GM23338 (cell line): ENCODE data around the gene NEK7. TPM values are rescaled to one million over a fixed set of nuclear protein-coding genes. Genes with fewer than 3 reads are reported as not detected.
A peak's percentile ranks its signal among the peaks of the same experiment; 100 is the strongest.

Source experiments
- ATAC-seq: fragments of 200-7000 bp; cut with Tn5 transposase; 3 replicates; pipeline ENCODE4 v1.9.1; 2020
- DNase-seq: peaks from one replicate; pipeline ENCODE4 v3.0.0-alpha.2; 2015; ENCODE audit warnings: low spot score
- H2AFZ ChIP-seq: fragments of 200-600 bp; sonication (generic); 2 replicates; pipeline ENCODE4 v1.8.0; 2016; ENCODE audit warnings: antibody characterized with exemption, mild to moderate bottlenecking, moderate library complexity
- H3F3A ChIP-seq: fragments of 200-600 bp; sonication (generic); replicated peaks from 2 replicates; pipeline ENCODE4 v1.8.0; 2017; ENCODE audit warnings: antibody characterized with exemption, mixed run types, low read depth
- H3K27ac ChIP-seq: fragments of 200-600 bp; sonication (generic); 2 replicates; pipeline ENCODE4 v1.6.1; 2016; ENCODE audit warnings: low read depth
- H3K27me3 ChIP-seq: fragments of 200-600 bp; sonication (generic); 2 replicates; pipeline ENCODE4 v1.8.0; 2016; ENCODE audit warnings: mild to moderate bottlenecking, mixed run types, moderate library complexity; ENCODE audit not compliant: insufficient read depth
- H3K36me3 ChIP-seq: fragments of 200-600 bp; sonication (generic); 2 replicates; pipeline ENCODE4 v1.8.0; 2016; ENCODE audit warnings: mild to moderate bottlenecking; ENCODE audit not compliant: insufficient read depth
- H3K4me1 ChIP-seq: fragments of 200-600 bp; sonication (generic); 2 replicates; pipeline ENCODE4 v1.8.0; 2016; ENCODE audit warnings: mild to moderate bottlenecking, moderate library complexity; ENCODE audit not compliant: insufficient read depth
- H3K4me2 ChIP-seq: fragments of 200-600 bp; sonication (generic); 2 replicates; pipeline ENCODE4 v1.7.1; 2017; ENCODE audit warnings: mixed run types
- H3K4me3 ChIP-seq: fragments of 200-600 bp; sonication (generic); 2 replicates; pipeline ENCODE4 v1.6.1; 2016; ENCODE audit warnings: mixed run types
- H3K79me2 ChIP-seq: fragments of 200-600 bp; sonication (generic); replicated peaks from 2 replicates; pipeline ENCODE4 v1.8.0; 2017; ENCODE audit warnings: mild to moderate bottlenecking; ENCODE audit not compliant: insufficient read depth
- H3K9me2 ChIP-seq: fragments of 200-600 bp; sonication (generic); 2 replicates; pipeline ENCODE4 v1.8.0; 2017; ENCODE audit not compliant: insufficient read depth
- H4K20me1 ChIP-seq: fragments of 200-600 bp; sonication (generic); replicated peaks from 2 replicates; pipeline ENCODE4 v1.8.0; 2017; ENCODE audit warnings: mild to moderate bottlenecking; ENCODE audit not compliant: insufficient read depth
- H3K27ac Mint-ChIP-seq: 2 replicates; pipeline ENCODE4 v1.8.0; 2020; ENCODE audit warnings: inconsistent platforms, mild to moderate bottlenecking, moderate library complexity, mixed read lengths
- H3K27me3 Mint-ChIP-seq: 3 replicates; pipeline ENCODE4 v1.8.0; 2022; ENCODE audit warnings: low read depth, mild to moderate bottlenecking, moderate library complexity, mixed read lengths, inconsistent platforms; ENCODE audit not compliant: insufficient read depth, poor library complexity
- H3K36me3 Mint-ChIP-seq: 3 replicates; pipeline ENCODE4 v1.8.0; 2021; ENCODE audit warnings: low read depth, mild to moderate bottlenecking, inconsistent platforms, moderate library complexity, mixed read lengths
- H3K4me1 Mint-ChIP-seq: 3 replicates; pipeline ENCODE4 v1.8.0; 2020; ENCODE audit warnings: mild to moderate bottlenecking, inconsistent platforms, mixed read lengths
- H3K4me3 Mint-ChIP-seq: 3 replicates; pipeline ENCODE4 v1.8.0; 2021; ENCODE audit warnings: moderate library complexity, mild to moderate bottlenecking, inconsistent platforms, mixed read lengths
- H3K9me3 Mint-ChIP-seq: 3 replicates; pipeline ENCODE4 v1.8.0; 2020; ENCODE audit warnings: moderate library complexity, mild to moderate bottlenecking, inconsistent platforms, mixed read lengths
- CREB1 ChIP-seq: fragments of 250-450 bp; sonication (Bioruptor Pico); IDR thresholded peaks from 2 replicates; pipeline ENCODE4 v1.5.0; 2020; ENCODE audit warnings: low read depth, mild to moderate bottlenecking, moderate library complexity
- EZH2 ChIP-seq: fragments of 200-600 bp; sonication (generic); IDR thresholded peaks from one replicate; pipeline ENCODE4 v1.8.0; 2017; ENCODE audit warnings: antibody characterized with exemption, mild to moderate bottlenecking, low read depth; ENCODE audit not compliant: unreplicated experiment
- EZH2phosphoT487 ChIP-seq: fragments of 200-600 bp; sonication (generic); IDR thresholded peaks from one replicate; pipeline ENCODE4 v1.8.1; 2018; ENCODE audit warnings: antibody characterized with exemption; ENCODE audit not compliant: unreplicated experiment
- JUNB ChIP-seq: IDR thresholded peaks from one replicate; pipeline ENCODE4 v1.6.1; 2016; ENCODE audit warnings: antibody characterized with exemption; ENCODE audit not compliant: unreplicated experiment
- NANOG ChIP-seq: IDR thresholded peaks from 2 replicates; pipeline ENCODE4 v1.6.1; 2016; ENCODE audit warnings: antibody characterized with exemption, borderline replicate concordance
- POLR2AphosphoS5 ChIP-seq: IDR thresholded peaks from 2 replicates; pipeline ENCODE4 v1.6.1; 2016; ENCODE audit warnings: antibody characterized with exemption, low read depth
- STAT1 ChIP-seq: IDR thresholded peaks from one replicate; pipeline ENCODE4 v1.6.1; 2016; ENCODE audit warnings: antibody characterized with exemption; ENCODE audit not compliant: unreplicated experiment
- ZNF114 ChIP-seq: fragments of 250-450 bp; sonication (Bioruptor Pico); IDR thresholded peaks from 2 replicates; pipeline ENCODE4 v1.5.0; 2020; ENCODE audit warnings: mild to moderate bottlenecking, moderate library complexity
- ZNF331 ChIP-seq: fragments of 250-450 bp; sonication (Bioruptor Pico); IDR thresholded peaks from 2 replicates; pipeline ENCODE4 v1.5.0; 2020; ENCODE audit warnings: low read depth, mild to moderate bottlenecking, moderate library complexity
- polyA plus RNA-seq: library from polyadenylated mRNA; unstranded; fragments of >200 nt; fragmentation: Nextera tagmentation; extraction: Ambion mirVana; gene quantifications from 2 replicates; pipeline ENCODE4 v1.2.1, GENCODE V29; 2016
- total RNA-seq: library from RNA; depleted of rRNA; stranded (reverse); fragments of >200 nt; shearing (Covaris generic); gene quantifications from 2 replicates; pipeline ENCODE4 v1.2.3, GENCODE V29; 2014
- TF ChIP-seq, protein P1 (sequence below): IDR thresholded peaks from 2 replicates; pipeline ENCODE4 v1.6.1; 2016; ENCODE audit warnings: antibody characterized with exemption
- TF ChIP-seq, protein P2 (sequence below): fragments of 250-450 bp; sonication (Bioruptor Pico); IDR thresholded peaks from 2 replicates; pipeline ENCODE4 v1.5.0; 2020; ENCODE audit warnings: mild to moderate bottlenecking, moderate library complexity
- TF ChIP-seq, protein P3 (sequence below), 2 experiments: fragments of 200-600 bp in 1 of 2; sonication (generic) in 1 of 2; conservative IDR thresholded peaks; 2 replicates each; pipeline versions ENCODE4 v1.5.1 to v1.6.1; 2016 to 2017; ENCODE audit warnings: antibody characterized with exemption in 2 of 2, low read depth in 2 of 2, mild to moderate bottlenecking in 2 of 2, moderate library complexity in 1 of 2
- TF ChIP-seq, protein P4 (sequence below): IDR thresholded peaks from one replicate; pipeline ENCODE4 v1.6.1; 2018; ENCODE audit warnings: antibody characterized with exemption; ENCODE audit not compliant: unreplicated experiment

The NEK7 gene
- total and polyA plus RNA-seq, 2 experiments from 2014 or later: 4.8 to 15.3 TPM

DNA sequence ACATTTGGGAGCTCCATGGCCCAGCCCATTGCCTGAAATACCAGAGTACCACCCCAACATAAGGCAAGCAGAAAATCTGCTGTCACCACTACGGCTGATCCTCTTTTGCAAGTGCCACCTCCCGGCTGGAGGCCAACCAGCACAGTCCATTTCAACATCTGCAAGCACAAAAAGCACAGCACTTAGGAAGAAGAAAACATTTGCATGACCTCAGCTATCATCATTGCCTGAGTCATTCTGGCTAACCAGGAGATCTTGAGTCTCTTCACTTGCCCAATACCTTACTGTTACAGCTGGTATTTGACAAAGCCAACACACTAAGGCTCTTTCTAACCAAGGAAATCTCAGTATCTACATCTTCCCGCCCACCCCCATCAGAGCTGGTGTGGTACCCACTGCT is 55.9 kb downstream of the NEK7 start:
- no peak overlapping the region for H3K4me3 Mint-ChIP-seq
- no peak overlapping the region for H3K27ac ChIP-seq

More for the DNA sequence above, 55.9 kb downstream of the NEK7 start:
- peak overlapping the region; percentile 75; the same call in 1 of the 2 replicates for H3K27ac Mint-ChIP-seq
- Histone ChIP-seq H3K36me3 (no peaks in the 10 kb centered on the region), H3K4me3 (no peak overlapping the region), H3K4me1 (no peaks in the 10 kb centered on the region), H3K27me3 (no peaks in the 10 kb centered on the region), H3K79me2 (peaks cover 19% of the 10 kb centered on the region; the same call in 1 of the 2 replicates), H2AFZ (no peak overlapping the region), H4K20me1 (no peaks in the 10 kb centered on the region), H3F3A (no peaks in the 10 kb centered on the region), H3K9me2 (no peaks in the 10 kb centered on the region), H3K4me2 (no peak overlapping the region)
- DNase-seq (no peak), ATAC-seq (no peak)
- H3K27me3 Mint-ChIP-seq: peaks cover 2% of the 10 kb centered on the region
- H3K9me3 Mint-ChIP-seq: peaks cover 26% of the 10 kb centered on the region
- peaks cover 28% of the 10 kb centered on the region for H3K36me3 Mint-ChIP-seq
- no peak for TF ChIP-seq JUNB
- TF ChIP-seq, protein P1, sequence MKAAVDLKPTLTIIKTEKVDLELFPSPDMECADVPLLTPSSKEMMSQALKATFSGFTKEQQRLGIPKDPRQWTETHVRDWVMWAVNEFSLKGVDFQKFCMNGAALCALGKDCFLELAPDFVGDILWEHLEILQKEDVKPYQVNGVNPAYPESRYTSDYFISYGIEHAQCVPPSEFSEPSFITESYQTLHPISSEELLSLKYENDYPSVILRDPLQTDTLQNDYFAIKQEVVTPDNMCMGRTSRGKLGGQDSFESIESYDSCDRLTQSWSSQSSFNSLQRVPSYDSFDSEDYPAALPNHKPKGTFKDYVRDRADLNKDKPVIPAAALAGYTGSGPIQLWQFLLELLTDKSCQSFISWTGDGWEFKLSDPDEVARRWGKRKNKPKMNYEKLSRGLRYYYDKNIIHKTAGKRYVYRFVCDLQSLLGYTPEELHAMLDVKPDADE: no peak
- no peak for TF ChIP-seq CREB1
- TF ChIP-seq ZNF331 (CRISPR knock-in tag): no peak
- TF ChIP-seq POLR2AphosphoS5: no peak
- no peak for TF ChIP-seq ZNF114 (CRISPR knock-in tag)
- TF ChIP-seq EZH2: no peak
- TF ChIP-seq, protein P2, sequence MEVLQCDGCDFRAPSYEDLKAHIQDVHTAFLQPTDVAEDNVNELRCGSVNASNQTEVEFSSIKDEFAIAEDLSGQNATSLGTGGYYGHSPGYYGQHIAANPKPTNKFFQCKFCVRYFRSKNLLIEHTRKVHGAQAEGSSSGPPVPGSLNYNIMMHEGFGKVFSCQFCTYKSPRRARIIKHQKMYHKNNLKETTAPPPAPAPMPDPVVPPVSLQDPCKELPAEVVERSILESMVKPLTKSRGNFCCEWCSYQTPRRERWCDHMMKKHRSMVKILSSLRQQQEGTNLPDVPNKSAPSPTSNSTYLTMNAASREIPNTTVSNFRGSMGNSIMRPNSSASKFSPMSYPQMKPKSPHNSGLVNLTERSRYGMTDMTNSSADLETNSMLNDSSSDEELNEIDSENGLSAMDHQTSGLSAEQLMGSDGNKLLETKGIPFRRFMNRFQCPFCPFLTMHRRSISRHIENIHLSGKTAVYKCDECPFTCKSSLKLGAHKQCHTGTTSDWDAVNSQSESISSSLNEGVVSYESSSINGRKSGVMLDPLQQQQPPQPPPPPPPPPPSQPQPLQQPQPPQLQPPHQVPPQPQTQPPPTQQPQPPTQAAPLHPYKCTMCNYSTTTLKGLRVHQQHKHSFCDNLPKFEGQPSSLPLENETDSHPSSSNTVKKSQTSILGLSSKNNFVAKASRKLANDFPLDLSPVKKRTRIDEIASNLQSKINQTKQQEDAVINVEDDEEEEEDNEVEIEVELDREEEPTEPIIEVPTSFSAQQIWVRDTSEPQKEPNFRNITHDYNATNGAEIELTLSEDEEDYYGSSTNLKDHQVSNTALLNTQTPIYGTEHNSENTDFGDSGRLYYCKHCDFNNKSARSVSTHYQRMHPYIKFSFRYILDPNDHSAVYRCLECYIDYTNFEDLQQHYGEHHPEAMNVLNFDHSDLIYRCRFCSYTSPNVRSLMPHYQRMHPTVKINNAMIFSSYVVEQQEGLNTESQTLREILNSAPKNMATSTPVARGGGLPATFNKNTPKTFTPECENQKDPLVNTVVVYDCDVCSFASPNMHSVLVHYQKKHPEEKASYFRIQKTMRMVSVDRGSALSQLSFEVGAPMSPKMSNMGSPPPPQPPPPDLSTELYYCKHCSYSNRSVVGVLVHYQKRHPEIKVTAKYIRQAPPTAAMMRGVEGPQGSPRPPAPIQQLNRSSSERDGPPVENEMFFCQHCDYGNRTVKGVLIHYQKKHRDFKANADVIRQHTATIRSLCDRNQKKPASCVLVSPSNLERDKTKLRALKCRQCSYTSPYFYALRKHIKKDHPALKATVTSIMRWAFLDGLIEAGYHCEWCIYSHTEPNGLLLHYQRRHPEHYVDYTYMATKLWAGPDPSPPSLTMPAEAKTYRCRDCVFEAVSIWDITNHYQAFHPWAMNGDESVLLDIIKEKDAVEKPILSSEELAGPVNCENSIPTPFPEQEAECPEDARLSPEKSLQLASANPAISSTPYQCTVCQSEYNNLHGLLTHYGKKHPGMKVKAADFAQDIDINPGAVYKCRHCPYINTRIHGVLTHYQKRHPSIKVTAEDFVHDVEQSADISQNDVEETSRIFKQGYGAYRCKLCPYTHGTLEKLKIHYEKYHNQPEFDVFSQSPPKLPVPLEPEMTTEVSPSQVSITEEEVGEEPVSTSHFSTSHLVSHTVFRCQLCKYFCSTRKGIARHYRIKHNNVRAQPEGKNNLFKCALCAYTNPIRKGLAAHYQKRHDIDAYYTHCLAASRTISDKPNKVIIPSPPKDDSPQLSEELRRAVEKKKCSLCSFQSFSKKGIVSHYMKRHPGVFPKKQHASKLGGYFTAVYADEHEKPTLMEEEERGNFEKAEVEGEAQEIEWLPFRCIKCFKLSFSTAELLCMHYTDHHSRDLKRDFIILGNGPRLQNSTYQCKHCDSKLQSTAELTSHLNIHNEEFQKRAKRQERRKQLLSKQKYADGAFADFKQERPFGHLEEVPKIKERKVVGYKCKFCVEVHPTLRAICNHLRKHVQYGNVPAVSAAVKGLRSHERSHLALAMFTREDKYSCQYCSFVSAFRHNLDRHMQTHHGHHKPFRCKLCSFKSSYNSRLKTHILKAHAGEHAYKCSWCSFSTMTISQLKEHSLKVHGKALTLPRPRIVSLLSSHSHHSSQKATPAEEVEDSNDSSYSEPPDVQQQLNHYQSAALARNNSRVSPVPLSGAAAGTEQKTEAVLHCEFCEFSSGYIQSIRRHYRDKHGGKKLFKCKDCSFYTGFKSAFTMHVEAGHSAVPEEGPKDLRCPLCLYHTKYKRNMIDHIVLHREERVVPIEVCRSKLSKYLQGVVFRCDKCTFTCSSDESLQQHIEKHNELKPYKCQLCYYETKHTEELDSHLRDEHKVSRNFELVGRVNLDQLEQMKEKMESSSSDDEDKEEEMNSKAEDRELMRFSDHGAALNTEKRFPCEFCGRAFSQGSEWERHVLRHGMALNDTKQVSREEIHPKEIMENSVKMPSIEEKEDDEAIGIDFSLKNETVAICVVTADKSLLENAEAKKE (CRISPR knock-in tag): no peak
- TF ChIP-seq, protein P3, sequence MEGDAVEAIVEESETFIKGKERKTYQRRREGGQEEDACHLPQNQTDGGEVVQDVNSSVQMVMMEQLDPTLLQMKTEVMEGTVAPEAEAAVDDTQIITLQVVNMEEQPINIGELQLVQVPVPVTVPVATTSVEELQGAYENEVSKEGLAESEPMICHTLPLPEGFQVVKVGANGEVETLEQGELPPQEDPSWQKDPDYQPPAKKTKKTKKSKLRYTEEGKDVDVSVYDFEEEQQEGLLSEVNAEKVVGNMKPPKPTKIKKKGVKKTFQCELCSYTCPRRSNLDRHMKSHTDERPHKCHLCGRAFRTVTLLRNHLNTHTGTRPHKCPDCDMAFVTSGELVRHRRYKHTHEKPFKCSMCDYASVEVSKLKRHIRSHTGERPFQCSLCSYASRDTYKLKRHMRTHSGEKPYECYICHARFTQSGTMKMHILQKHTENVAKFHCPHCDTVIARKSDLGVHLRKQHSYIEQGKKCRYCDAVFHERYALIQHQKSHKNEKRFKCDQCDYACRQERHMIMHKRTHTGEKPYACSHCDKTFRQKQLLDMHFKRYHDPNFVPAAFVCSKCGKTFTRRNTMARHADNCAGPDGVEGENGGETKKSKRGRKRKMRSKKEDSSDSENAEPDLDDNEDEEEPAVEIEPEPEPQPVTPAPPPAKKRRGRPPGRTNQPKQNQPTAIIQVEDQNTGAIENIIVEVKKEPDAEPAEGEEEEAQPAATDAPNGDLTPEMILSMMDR (conservative IDR thresholded peaks at IDR 0.05; ENCODE audit: low read depth in 2 of 2): no peak
- no peak for TF ChIP-seq EZH2phosphoT487
- TF ChIP-seq NANOG: no peak
- TF ChIP-seq, protein P4, sequence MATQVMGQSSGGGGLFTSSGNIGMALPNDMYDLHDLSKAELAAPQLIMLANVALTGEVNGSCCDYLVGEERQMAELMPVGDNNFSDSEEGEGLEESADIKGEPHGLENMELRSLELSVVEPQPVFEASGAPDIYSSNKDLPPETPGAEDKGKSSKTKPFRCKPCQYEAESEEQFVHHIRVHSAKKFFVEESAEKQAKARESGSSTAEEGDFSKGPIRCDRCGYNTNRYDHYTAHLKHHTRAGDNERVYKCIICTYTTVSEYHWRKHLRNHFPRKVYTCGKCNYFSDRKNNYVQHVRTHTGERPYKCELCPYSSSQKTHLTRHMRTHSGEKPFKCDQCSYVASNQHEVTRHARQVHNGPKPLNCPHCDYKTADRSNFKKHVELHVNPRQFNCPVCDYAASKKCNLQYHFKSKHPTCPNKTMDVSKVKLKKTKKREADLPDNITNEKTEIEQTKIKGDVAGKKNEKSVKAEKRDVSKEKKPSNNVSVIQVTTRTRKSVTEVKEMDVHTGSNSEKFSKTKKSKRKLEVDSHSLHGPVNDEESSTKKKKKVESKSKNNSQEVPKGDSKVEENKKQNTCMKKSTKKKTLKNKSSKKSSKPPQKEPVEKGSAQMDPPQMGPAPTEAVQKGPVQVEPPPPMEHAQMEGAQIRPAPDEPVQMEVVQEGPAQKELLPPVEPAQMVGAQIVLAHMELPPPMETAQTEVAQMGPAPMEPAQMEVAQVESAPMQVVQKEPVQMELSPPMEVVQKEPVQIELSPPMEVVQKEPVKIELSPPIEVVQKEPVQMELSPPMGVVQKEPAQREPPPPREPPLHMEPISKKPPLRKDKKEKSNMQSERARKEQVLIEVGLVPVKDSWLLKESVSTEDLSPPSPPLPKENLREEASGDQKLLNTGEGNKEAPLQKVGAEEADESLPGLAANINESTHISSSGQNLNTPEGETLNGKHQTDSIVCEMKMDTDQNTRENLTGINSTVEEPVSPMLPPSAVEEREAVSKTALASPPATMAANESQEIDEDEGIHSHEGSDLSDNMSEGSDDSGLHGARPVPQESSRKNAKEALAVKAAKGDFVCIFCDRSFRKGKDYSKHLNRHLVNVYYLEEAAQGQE: no peak
- TF ChIP-seq STAT1: no peak
- H3K4me1 Mint-ChIP-seq: no peaks in the 10 kb centered on the region
